Measurements from ENCODE around the gene GFOD1. TPM values are rescaled to one million over a fixed set of nuclear protein-coding genes. Genes with fewer than 3 reads are reported as not detected.

Gene GFOD1
- polyA plus RNA-seq, 2 of the 4 experiments (the other 2 are of a cell fraction): 2.7 to 3.5 TPM

DNA sequence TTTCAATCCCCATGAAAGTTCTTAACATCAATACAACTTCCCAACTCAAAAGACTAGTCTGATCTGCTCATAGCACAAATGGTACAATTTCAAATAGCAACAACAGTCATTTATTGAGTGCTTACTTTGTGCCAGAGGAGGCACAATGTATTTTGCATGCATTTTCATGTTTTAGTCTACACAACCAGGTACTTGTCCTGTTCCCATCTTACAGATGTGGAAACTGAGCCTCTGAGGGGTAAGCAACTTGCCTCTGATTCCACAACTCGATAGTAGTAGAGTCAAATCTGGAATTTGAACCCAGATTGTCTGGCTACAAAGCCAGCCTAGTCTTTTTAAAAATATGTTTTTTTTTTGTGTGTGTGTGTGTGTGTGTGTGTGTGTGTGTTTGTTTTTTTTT, 113.5 kb downstream of the GFOD1 start:
- ChIA-PET CTCF (no interaction called here), POLR2A (no interaction called here)
- Histone ChIP-seq H3K27ac (no peak overlapping the region), H3K4me1 (0 out of 3 replicates have a peak, but pooled peaks cover 1% of the 10 kb centered on the region), H3K4me2 (no peak overlapping the region), H3K9me3 (no peaks in the 10 kb centered on the region), H3K4me3 (no peak overlapping the region)
- no peak for DNase-seq (ENCODE audit: low read depth in 1 of 2, low spot score in 1 of 2)
- TF ChIP-seq KDM5A (IDR thresholded peaks at IDR 0.05) (no peak), CHD4 (IDR thresholded peaks at IDR 0.05; ENCODE audit: borderline replicate concordance) (no peak), SREBF2 (IDR thresholded peaks at IDR 0.05) (no peak), HOXA7 (CRISPR knock-in tag; IDR thresholded peaks at IDR 0.05) (no peak), EHF (CRISPR knock-in tag; IDR thresholded peaks at IDR 0.05) (no peak), GATA3 (IDR thresholded peaks at IDR 0.05; ENCODE audit: borderline replicate concordance) (no peak), USF2 (IDR thresholded peaks at IDR 0.05) (no peak)
- FAIRE-seq: no peak
- ATAC-seq: no peak
- 50% methylated on average over 1 of the region's 1 CpG for WGBS (ENCODE audit: missing lambda C conversion rate)

GRCh38 chr6:13373488-13373886, 113.9 kb downstream of the GFOD1 start:
- Histone ChIP-seq H3K4me1 (0 out of 3 replicates have a peak, but pooled peaks cover 2% of the 10 kb centered on the region), H3K4me2 (no peak overlapping the region), H3K4me3 (no peak overlapping the region), H3K27ac (no peak overlapping the region), H3K9me3 (no peaks in the 10 kb centered on the region)
- ATAC-seq: no peak
- no peak for FAIRE-seq
- no peak for DNase-seq (ENCODE audit: low read depth in 1 of 2, low spot score in 1 of 2)
- TF ChIP-seq EHMT2 (IDR thresholded peaks at IDR 0.05; ENCODE audit: low read depth) (no peak), PBX3 (IDR thresholded peaks at IDR 0.05) (no peak), USF2 (IDR thresholded peaks at IDR 0.05) (no peak), TP53 (CRISPR knock-in tag; IDR thresholded peaks at IDR 0.05) (no peak), PHF8 (IDR thresholded peaks at IDR 0.05; ENCODE audit: borderline replicate concordance, low read depth) (no peak), NPAS2 (CRISPR knock-in tag; IDR thresholded peaks at IDR 0.05; ENCODE audit: borderline replicate concordance) (no peak), ZSCAN20 (CRISPR knock-in tag; IDR thresholded peaks at IDR 0.05) (no peak), POLR2A (IDR thresholded peaks at IDR 0.05; ENCODE audit: low read length) (no peak), POLR2AphosphoS2 (conservative IDR thresholded peaks at IDR 0.05; ENCODE audit: low read length) (no peak), HOXB5 (CRISPR knock-in tag; IDR thresholded peaks at IDR 0.05) (no peak), NR3C1 (IDR thresholded peaks at IDR 0.05) (no peak), EP300 (IDR thresholded peaks at IDR 0.05) (no peak), RNF2 (IDR thresholded peaks at IDR 0.05; ENCODE audit: borderline replicate concordance, low read depth) (no peak), HEYL (CRISPR knock-in tag; IDR thresholded peaks at IDR 0.05) (no peak), ZNF302 (CRISPR knock-in tag; IDR thresholded peaks at IDR 0.05) (no peak), KDM5A (IDR thresholded peaks at IDR 0.05) (no peak)
- TF ChIP-seq, protein P1, sequence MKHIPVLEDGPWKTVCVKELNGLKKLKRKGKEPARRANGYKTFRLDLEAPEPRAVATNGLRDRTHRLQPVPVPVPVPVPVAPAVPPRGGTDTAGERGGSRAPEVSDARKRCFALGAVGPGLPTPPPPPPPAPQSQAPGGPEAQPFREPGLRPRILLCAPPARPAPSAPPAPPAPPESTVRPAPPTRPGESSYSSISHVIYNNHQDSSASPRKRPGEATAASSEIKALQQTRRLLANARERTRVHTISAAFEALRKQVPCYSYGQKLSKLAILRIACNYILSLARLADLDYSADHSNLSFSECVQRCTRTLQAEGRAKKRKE (CRISPR knock-in tag; IDR thresholded peaks at IDR 0.05; ENCODE audit: low read depth): no peak
- TF ChIP-seq, protein P2, sequence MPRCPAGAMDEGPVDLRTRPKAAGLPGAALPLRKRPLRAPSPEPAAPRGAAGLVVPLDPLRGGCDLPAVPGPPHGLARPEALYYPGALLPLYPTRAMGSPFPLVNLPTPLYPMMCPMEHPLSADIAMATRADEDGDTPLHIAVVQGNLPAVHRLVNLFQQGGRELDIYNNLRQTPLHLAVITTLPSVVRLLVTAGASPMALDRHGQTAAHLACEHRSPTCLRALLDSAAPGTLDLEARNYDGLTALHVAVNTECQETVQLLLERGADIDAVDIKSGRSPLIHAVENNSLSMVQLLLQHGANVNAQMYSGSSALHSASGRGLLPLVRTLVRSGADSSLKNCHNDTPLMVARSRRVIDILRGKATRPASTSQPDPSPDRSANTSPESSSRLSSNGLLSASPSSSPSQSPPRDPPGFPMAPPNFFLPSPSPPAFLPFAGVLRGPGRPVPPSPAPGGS (IDR thresholded peaks at IDR 0.05): no peak
- ChIA-PET CTCF (interaction anchor here (0.6 kb wide), 1 partner anchor 683 kb away, joined by 3 read pairs; no protein-coding TSS in a partner anchor), POLR2A (interaction anchor here (0.6 kb wide), 1 partner anchor 241 kb away, joined by 4 read pairs; no protein-coding TSS in a partner anchor)
- 63% methylated on average over 1 of the region's 1 CpG for WGBS (ENCODE audit: missing lambda C conversion rate)

Data from A549 (cell line).